H9 (cell line): Measurements from ENCODE around the gene LPGAT1. TPM values are rescaled to one million over a fixed set of nuclear protein-coding genes. Genes with fewer than 3 reads are reported as not detected.

Experiments used
- DNase-seq: peaks from one replicate; pipeline ENCODE4 v3.0.0-alpha.2; 2017
- H2AFZ ChIP-seq: one replicate; pipeline ENCODE4 v1.6.1; 2013; ENCODE audit warnings: mild to moderate bottlenecking, low read length, control low read depth, moderate library complexity
- H2AK5ac ChIP-seq: 2 replicates; pipeline ENCODE4 v1.6.1; 2013; ENCODE audit warnings: low read length, control low read depth, mixed read lengths; ENCODE audit not compliant: insufficient read length
- H2BK120ac ChIP-seq: one replicate; pipeline ENCODE4 v1.6.1; 2013; ENCODE audit warnings: low read depth, mild to moderate bottlenecking, low read length, control low read depth, inconsistent platforms; ENCODE audit not compliant: poor library complexity, severe bottlenecking
- H2BK12ac ChIP-seq: 2 replicates; pipeline ENCODE4 v1.6.1; 2013; ENCODE audit warnings: low read length, control low read depth, mixed read lengths, low read depth; ENCODE audit not compliant: insufficient read length
- H2BK15ac ChIP-seq: 2 replicates; pipeline ENCODE4 v1.6.1; 2013; ENCODE audit warnings: low read depth, low read length, control low read depth
- H2BK20ac ChIP-seq: one replicate; pipeline ENCODE4 v1.6.1; 2013; ENCODE audit warnings: low read depth, mild to moderate bottlenecking, low read length, control low read depth, inconsistent platforms; ENCODE audit not compliant: poor library complexity, severe bottlenecking
- H2BK5ac ChIP-seq: 2 replicates; pipeline ENCODE4 v1.6.1; 2013; ENCODE audit warnings: low read length, control low read depth, mixed read lengths; ENCODE audit not compliant: insufficient read length
- H3K14ac ChIP-seq: 2 replicates; pipeline ENCODE4 v1.6.1; 2013; ENCODE audit warnings: low read length, control low read depth; ENCODE audit not compliant: insufficient read depth
- H3K18ac ChIP-seq: 2 replicates; pipeline ENCODE4 v1.6.1; 2013; ENCODE audit warnings: low read depth, mild to moderate bottlenecking, mixed read lengths, low read length, control low read depth; ENCODE audit not compliant: insufficient read length
- H3K23ac ChIP-seq: 2 replicates; pipeline ENCODE4 v1.6.1; 2013; ENCODE audit warnings: low read length, control low read depth, mixed read lengths, low read depth; ENCODE audit not compliant: insufficient read length
- H3K23me2 ChIP-seq: 2 replicates; pipeline ENCODE4 v1.6.1; 2013; ENCODE audit warnings: low read depth, mild to moderate bottlenecking, mixed read lengths, low read length, control low read depth; ENCODE audit not compliant: insufficient read length, poor library complexity, severe bottlenecking
- H3K27ac ChIP-seq: 2 replicates; pipeline ENCODE4 v1.5.1; 2013; ENCODE audit warnings: low read length, control low read depth, mixed read lengths, low read depth; ENCODE audit not compliant: insufficient read length
- H3K27me3 ChIP-seq: 2 replicates; pipeline ENCODE4 v1.6.1; 2013; ENCODE audit warnings: low read length, control low read depth, inconsistent platforms; ENCODE audit not compliant: insufficient read depth
- H3K4ac ChIP-seq: 2 replicates; pipeline ENCODE4 v1.6.1; 2013; ENCODE audit warnings: low read depth, mild to moderate bottlenecking, control low read depth, inconsistent platforms, low read length, moderate library complexity
- H3K4me1 ChIP-seq: 2 replicates; pipeline ENCODE4 v1.6.1; 2013; ENCODE audit warnings: low read length, control low read depth, inconsistent platforms; ENCODE audit not compliant: insufficient read depth
- H3K4me2 ChIP-seq: 2 replicates; pipeline ENCODE4 v1.6.1; 2013; ENCODE audit warnings: low read length, control low read depth, mixed read lengths; ENCODE audit not compliant: insufficient read length, insufficient read depth
- H3K56ac ChIP-seq: 2 replicates; pipeline ENCODE4 v1.6.1; 2013; ENCODE audit warnings: low read depth, mild to moderate bottlenecking, mixed read lengths, low read length, control low read depth; ENCODE audit not compliant: insufficient read length
- H3K79me1 ChIP-seq: 2 replicates; pipeline ENCODE4 v1.6.1; 2013; ENCODE audit warnings: low read depth, mild to moderate bottlenecking, moderate library complexity, low read length, control low read depth, inconsistent platforms; ENCODE audit not compliant: insufficient read depth, poor library complexity, severe bottlenecking
- H3K79me2 ChIP-seq: 2 replicates; pipeline ENCODE4 v1.6.1; 2013; ENCODE audit warnings: low read length, control low read depth, inconsistent platforms; ENCODE audit not compliant: insufficient read depth
- H3K9ac ChIP-seq: 2 replicates; pipeline ENCODE4 v1.6.1; 2013; ENCODE audit warnings: low read length, control low read depth, mixed read lengths; ENCODE audit not compliant: insufficient read length; ENCODE audit errors: extremely low read depth
- H3K9me3 ChIP-seq: one replicate; pipeline ENCODE4 v1.6.1; 2013; ENCODE audit warnings: low read depth, low read length, inconsistent platforms; ENCODE audit not compliant: control insufficient read depth
- H3T11ph ChIP-seq: one replicate; pipeline ENCODE4 v1.6.1; 2013; ENCODE audit warnings: mild to moderate bottlenecking, low read length, control low read depth, inconsistent platforms
- H4K20me1 ChIP-seq: one replicate; pipeline ENCODE4 v1.6.1; 2013; ENCODE audit not compliant: control insufficient read depth, insufficient read length, insufficient read depth
- H4K5ac ChIP-seq: 2 replicates; pipeline ENCODE4 v1.6.1; 2013; ENCODE audit warnings: low read depth, mild to moderate bottlenecking, mixed read lengths, low read length, control low read depth; ENCODE audit not compliant: insufficient read length
- H4K8ac ChIP-seq: replicated peaks from 2 replicates; pipeline ENCODE4 v1.6.1; 2013; ENCODE audit warnings: low read length, control low read depth, mixed read lengths, low read depth; ENCODE audit not compliant: insufficient read length
- H4K91ac ChIP-seq: 2 replicates; pipeline ENCODE4 v1.6.1; 2013; ENCODE audit warnings: low read depth, mild to moderate bottlenecking, moderate library complexity, mixed read lengths, low read length, control low read depth; ENCODE audit not compliant: insufficient read length
- H3K27ac Mint-ChIP-seq, 3 experiments: 2 replicates in 2 of 3; 3 replicates in 1 of 3; pipeline ENCODE4 v1.8.0; 2020 to 2021; ENCODE audit warnings: mixed read lengths in 3 of 3, mild to moderate bottlenecking in 1 of 3, moderate library complexity in 1 of 3
- H3K27me3 Mint-ChIP-seq: 2 replicates; pipeline ENCODE4 v1.8.0; 2021; ENCODE audit warnings: low read depth, mild to moderate bottlenecking, moderate library complexity, mixed read lengths
- H3K36me3 Mint-ChIP-seq, 3 experiments: 2 replicates in 2 of 3; 3 replicates in 1 of 3; pipeline ENCODE4 v1.8.0; 2020 to 2021; ENCODE audit warnings: low read depth in 3 of 3, mixed read lengths in 3 of 3; ENCODE audit not compliant: insufficient read depth in 1 of 3
- H3K4me1 Mint-ChIP-seq, 2 experiments: 2 replicates each; pipeline ENCODE4 v1.8.0; 2020; ENCODE audit warnings: mixed read lengths in 2 of 2
- H3K4me3 Mint-ChIP-seq, 2 experiments: 2 replicates in 1 of 2; 3 replicates in 1 of 2; pipeline ENCODE4 v1.8.0; 2020 to 2021; ENCODE audit warnings: mild to moderate bottlenecking in 2 of 2, mixed read lengths in 2 of 2, moderate library complexity in 1 of 2
- H3K9me3 Mint-ChIP-seq, 2 experiments: 2 replicates in 1 of 2; 3 replicates in 1 of 2; pipeline ENCODE4 v1.8.0; 2020; ENCODE audit warnings: mild to moderate bottlenecking in 2 of 2, mixed read lengths in 2 of 2, moderate library complexity in 1 of 2
- CTCF ChIP-seq: fragments of 200-600 bp; sonication (generic); conservative IDR thresholded peaks from 3 replicates; pipeline ENCODE4 v1.8.0; 2021; ENCODE audit warnings: antibody characterized with exemption, mild to moderate bottlenecking
- WGBS: extraction: QIAGEN DNeasy Blood & Tissue Kit; methylation state at CpG from one replicate; pipeline ENCODE4 v1.1.7; 2013; ENCODE audit warnings: missing lambda C conversion rate, low lambda C conversion rate, mixed read lengths; ENCODE audit not compliant: insufficient read length; ENCODE audit errors: extremely low coverage; 5-methylcytosine and 5-hydroxymethylcytosine counted together
- total RNA-seq: library from RNA; stranded (reverse); gene quantifications from 2 replicates; pipeline ENCODE4 v1.2.1, GENCODE V29; 2021

LPGAT1 gene
- total RNA-seq, 1 experiment from 2014 or later, result 12.2 TPM

GRCh38 chr1:211701733-211702132 lies 128.8 kb downstream of the LPGAT1 start:
- Histone ChIP-seq H2BK12ac (no peak overlapping the region), H3T11ph (no peak overlapping the region), H3K23me2 (peaks cover 8% of the 10 kb centered on the region), H3K23ac (no peak overlapping the region), H3K4me1 (no peaks in the 10 kb centered on the region; the same call in 1 of the 2 replicates), H3K9ac (no peak overlapping the region), H2BK120ac (no peak overlapping the region), H2AFZ (no peak overlapping the region), H2AK5ac (no peak overlapping the region), H3K4me2 (no peak overlapping the region), H4K91ac (no peak overlapping the region), H3K14ac (no peak overlapping the region), H2BK5ac (no peak overlapping the region), H2BK20ac (no peak overlapping the region), H3K79me2 (no peaks in the 10 kb centered on the region), H3K4ac (no peak overlapping the region), H3K18ac (no peak overlapping the region), H3K9me3 (no peaks in the 10 kb centered on the region), H2BK15ac (no peak overlapping the region), H3K79me1 (no peaks in the 10 kb centered on the region), H4K20me1 (no peaks in the 10 kb centered on the region), H3K27ac (no peak overlapping the region), H3K56ac (no peak overlapping the region), H3K27me3 (no peaks in the 10 kb centered on the region; the same call in 1 of the 2 replicates), H4K8ac (no peak overlapping the region), H4K5ac (no peak overlapping the region)
- WGBS, result no CpG with 5 or more reads among the region's 6 CpGs
- Mint-ChIP-seq H3K27ac (no peak overlapping the region), H3K27me3 (peaks cover 43% of the 10 kb centered on the region), H3K4me3 (no peak overlapping the region), H3K36me3 (no peaks in the 10 kb centered on the region), H3K9me3 (no peaks in the 10 kb centered on the region), H3K4me1 (peaks cover 8 to 10% of the 10 kb centered on the region in 2 experiments)
- no peak for DNase-seq
- TF ChIP-seq CTCF, result no peak
